ENCODE results near the gene BEX5. TPM values are rescaled to one million over a fixed set of nuclear protein-coding genes. Genes with fewer than 3 reads are reported as not detected.

Gene BEX5
- total and polyA plus RNA-seq, 9 of the 15 experiments (the other 6 are each of a cell fraction or from before 2014, with no cell fraction given), result 0.49 to 3.2 (median 1.6) TPM

DNA sequence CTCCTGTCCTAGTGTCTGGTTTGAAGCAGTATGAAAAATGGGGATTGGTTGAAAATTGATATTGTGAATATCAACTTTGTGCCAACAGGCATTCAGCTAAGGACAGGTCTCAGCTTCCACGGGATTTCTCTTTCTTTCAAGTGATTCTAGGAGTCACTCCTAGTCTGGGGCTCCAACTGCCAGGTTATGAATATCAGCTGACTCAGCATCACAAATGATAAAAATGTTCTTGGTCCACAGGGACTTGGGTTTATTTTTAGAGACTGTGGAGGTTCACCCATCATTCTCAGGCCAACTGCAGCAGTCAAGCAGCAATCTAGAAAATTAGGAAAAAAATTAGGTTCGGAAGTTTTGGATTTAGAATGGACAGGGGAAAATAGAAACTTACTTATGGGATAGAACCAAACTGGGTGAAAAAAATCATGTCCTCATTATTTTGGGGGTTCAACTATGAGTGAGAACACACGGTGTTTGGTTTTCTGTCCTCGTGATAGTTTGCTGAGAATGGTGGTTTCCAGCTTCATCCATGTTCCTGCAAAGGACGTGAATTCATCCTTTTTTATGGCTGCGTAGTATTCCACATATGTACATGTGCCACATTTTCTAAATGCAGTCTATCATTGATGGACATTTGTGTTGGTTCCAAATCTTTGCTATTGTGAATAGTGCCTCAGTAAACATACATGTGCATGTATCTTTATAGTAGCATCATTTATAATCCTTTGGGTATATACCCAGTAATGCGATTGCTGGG, 30.4 kb upstream of the BEX5 start:
- Histone ChIP-seq H4K20me1 (replicated peaks; ENCODE audit: control insufficient read depth, insufficient read depth, low read length) (no peaks in the 10 kb centered on the region), H3K4me3 (no peak overlapping the region), H3K27ac (ENCODE audit: extremely low read depth, low read depth, low read length) (no peak overlapping the region), H3K4me1 (replicated peaks in 1 of 2; ENCODE audit: control insufficient read depth in 2 of 2, insufficient read depth in 2 of 2, low read length in 2 of 2) (no peaks in the 10 kb centered on the region), H3K9me1 (ENCODE audit: control insufficient read depth, insufficient read depth, low read length) (no peaks in the 10 kb centered on the region), H3K36me3 (ENCODE audit: control insufficient read depth, insufficient read depth, low read length) (no peaks in the 10 kb centered on the region), H3K4me2 (ENCODE audit: insufficient read depth, low read length) (no peak overlapping the region), H3K9ac (ENCODE audit: insufficient read depth in 1 of 2, low read depth in 2 of 2, low read length in 2 of 2) (no peak overlapping the region), H3K27me3 (ENCODE audit: control insufficient read depth in 2 of 2, insufficient read depth in 2 of 2, low read length in 2 of 2) (no peaks in the 10 kb centered on the region), H3K79me2 (ENCODE audit: control insufficient read depth, insufficient read depth, low read length) (no peaks in the 10 kb centered on the region), H2AFZ (ENCODE audit: low read depth, low read length) (no peak overlapping the region), H3K9me3 (replicated peaks; ENCODE audit: control insufficient read depth, insufficient read depth, low read depth, low read length) (no peaks in the 10 kb centered on the region)
- WGBS (ENCODE audit: insufficient coverage, low coverage, missing lambda C conversion rate), result 6% methylated on average over 7 of the region's 7 CpGs
- ChIA-PET POLR2A (interaction anchor here (1.1 kb wide), 1 partner anchor 12 kb away, joined by 4 read pairs; no protein-coding TSS in a partner anchor), CTCF (ENCODE audit: low intra/inter-chr PET ratio) (no interaction called here)
- in situ Hi-C loops (cut with MboI) (no loop called here), intact Hi-C loops (cut with micrococcal nuclease) (no loop called here)
- DNase-seq (ENCODE audit: extremely low read depth in 1 of 4, low spot score in 3 of 4), result no peak
- ATAC-seq, result no peak
- no TSS peak for BruUV-seq (replicated peaks)
- FAIRE-seq, result no peak
- no peak for TF ChIP-seq HNRNPK (IDR thresholded peaks at IDR 0.05; ENCODE audit: low read depth, low read length, poor library complexity, severe bottlenecking)
- peak; percentile 17 for TF ChIP-seq RBM25 (IDR thresholded peaks at IDR 0.05; ENCODE audit: low read depth, low read length, severe bottlenecking)
- TF ChIP-seq POLR2H (tag; IDR thresholded peaks at IDR 0.05; ENCODE audit: low read depth), result no peak
- no peak for TF ChIP-seq ATF3 (IDR thresholded peaks at IDR 0.05)
- TF ChIP-seq ATF3 (CRISPR knock-in tag; conservative IDR thresholded peaks at IDR 0.05), result no peak
- TF ChIP-seq SMAD3 (CRISPR knock-in tag; conservative IDR thresholded peaks at IDR 0.05), result no peak
- no peak for TF ChIP-seq ZFX (CRISPR knock-in tag; IDR thresholded peaks at IDR 0.05)
- TF ChIP-seq ZNF431 (CRISPR knock-in tag; IDR thresholded peaks at IDR 0.05), result no peak
- TF ChIP-seq SMAD2 (IDR thresholded peaks at IDR 0.05; ENCODE audit: low read depth, low read length), result no peak
- no peak for TF ChIP-seq RBM14 (IDR thresholded peaks at IDR 0.05; ENCODE audit: borderline replicate concordance, insufficient read depth, low read depth, low read length)
- TF ChIP-seq ZNF263 (CRISPR knock-in tag; IDR thresholded peaks at IDR 0.05; ENCODE audit: borderline replicate concordance), result no peak
- TF ChIP-seq ZNF507 (tag; conservative IDR thresholded peaks at IDR 0.05), result no peak
- peak; percentile 54; the same call in 1 of the 2 replicates for TF ChIP-seq ZNF316 (IDR thresholded peaks at IDR 0.05)
- TF ChIP-seq C11orf30 (IDR thresholded peaks at IDR 0.05; ENCODE audit: low read depth), result 0 out of 2 replicates have a peak, but pooled peaks have one; percentile 31
- TF ChIP-seq HNRNPH1 (optimal IDR thresholded peaks at IDR 0.05; ENCODE audit: low read depth, low read length), result no peak
- TF ChIP-seq MAFK (IDR thresholded peaks at IDR 0.05; ENCODE audit: low read length), result peak; percentile 46; the same call in 1 of the 2 replicates
- TF ChIP-seq HMGN3 (IDR thresholded peaks at IDR 0.05; ENCODE audit: borderline replicate concordance, extremely low read depth, insufficient read length, low read depth, low read length), result no peak
- TF ChIP-seq ZNF140 (CRISPR knock-in tag; IDR thresholded peaks at IDR 0.05), result no peak
- no peak for TF ChIP-seq RUNX1 (IDR thresholded peaks at IDR 0.05; ENCODE audit: low read depth)
- TF ChIP-seq RNF2 (IDR thresholded peaks at IDR 0.05), result no peak
- TF ChIP-seq ARID3A (IDR thresholded peaks at IDR 0.05; ENCODE audit: borderline replicate concordance, low read depth, low read length), result no peak

All from K562 (cell line).